Measurements from ENCODE around the gene CEMIP. TPM values are rescaled to one million over a fixed set of nuclear protein-coding genes. Genes with fewer than 3 reads are reported as not detected.

CEMIP gene
- total RNA-seq, 4 donors from 2014 or later = 0.04 TPM; not detected in 3

DNA sequence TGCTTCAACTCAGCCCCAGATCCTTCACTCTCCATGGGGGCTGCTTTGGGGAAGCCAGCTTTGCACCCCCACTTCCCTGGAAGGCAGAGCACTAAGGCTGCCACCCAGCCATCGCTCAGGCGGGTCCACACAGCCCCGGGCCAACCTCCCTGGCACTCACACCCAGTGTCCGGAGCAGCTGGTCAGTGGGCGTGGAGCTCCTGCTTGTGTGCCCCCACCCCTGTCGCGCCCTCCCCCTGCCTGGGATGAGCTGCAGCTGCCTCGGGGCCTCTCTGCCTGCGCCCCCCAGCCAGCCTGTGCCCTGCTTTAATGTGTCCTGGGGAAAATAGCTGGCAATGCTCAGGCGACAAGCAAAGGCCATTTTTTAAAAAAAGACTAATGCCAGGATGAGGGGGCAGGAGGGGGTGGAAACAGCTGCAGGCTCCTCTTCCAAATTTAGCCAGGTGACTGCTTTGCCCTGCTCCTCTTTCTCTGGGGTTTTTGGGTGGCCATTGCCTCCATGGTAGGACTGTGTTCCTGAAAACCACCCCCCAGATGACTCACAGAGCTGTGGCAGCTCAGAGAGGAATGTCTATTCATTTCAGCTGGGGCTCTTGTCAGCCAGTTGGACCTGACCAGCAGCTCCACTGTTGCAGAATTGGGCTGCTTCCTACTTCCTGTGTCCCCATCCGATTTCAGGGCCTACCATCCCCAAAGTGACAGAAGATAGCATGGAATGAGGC is 65.0 kb downstream of the CEMIP start:
- no peak for DNase-seq
- Histone ChIP-seq H3K4me3 (no peak overlapping the region), H3K27ac (no peak overlapping the region), H3K9me3 (no peaks in the 10 kb centered on the region), H3K36me3 (no peaks in the 10 kb centered on the region), H3K4me1 (no peaks in the 10 kb centered on the region), H3K27me3 (peaks cover 4 to 11% (median 5%) of the 10 kb centered on the region in 3 donors)
- TF ChIP-seq, protein P1, sequence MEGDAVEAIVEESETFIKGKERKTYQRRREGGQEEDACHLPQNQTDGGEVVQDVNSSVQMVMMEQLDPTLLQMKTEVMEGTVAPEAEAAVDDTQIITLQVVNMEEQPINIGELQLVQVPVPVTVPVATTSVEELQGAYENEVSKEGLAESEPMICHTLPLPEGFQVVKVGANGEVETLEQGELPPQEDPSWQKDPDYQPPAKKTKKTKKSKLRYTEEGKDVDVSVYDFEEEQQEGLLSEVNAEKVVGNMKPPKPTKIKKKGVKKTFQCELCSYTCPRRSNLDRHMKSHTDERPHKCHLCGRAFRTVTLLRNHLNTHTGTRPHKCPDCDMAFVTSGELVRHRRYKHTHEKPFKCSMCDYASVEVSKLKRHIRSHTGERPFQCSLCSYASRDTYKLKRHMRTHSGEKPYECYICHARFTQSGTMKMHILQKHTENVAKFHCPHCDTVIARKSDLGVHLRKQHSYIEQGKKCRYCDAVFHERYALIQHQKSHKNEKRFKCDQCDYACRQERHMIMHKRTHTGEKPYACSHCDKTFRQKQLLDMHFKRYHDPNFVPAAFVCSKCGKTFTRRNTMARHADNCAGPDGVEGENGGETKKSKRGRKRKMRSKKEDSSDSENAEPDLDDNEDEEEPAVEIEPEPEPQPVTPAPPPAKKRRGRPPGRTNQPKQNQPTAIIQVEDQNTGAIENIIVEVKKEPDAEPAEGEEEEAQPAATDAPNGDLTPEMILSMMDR (IDR thresholded peaks at IDR 0.05 in 4 of 5, conservative IDR thresholded peaks at IDR 0.05 in 1 of 5) = no peak
- no peak for TF ChIP-seq POLR2A (IDR thresholded peaks at IDR 0.05)
- intact Hi-C loops (cut with DNase I; ENCODE audit: low total_unique reads) (no loop called here), in situ Hi-C loops (cut with MboI; ENCODE audit: low sequenced_read_pairs in 4 of 4) (no loop called here)
- ATAC-seq = peak in 1 of 2 donors; percentile 16

DNA sequence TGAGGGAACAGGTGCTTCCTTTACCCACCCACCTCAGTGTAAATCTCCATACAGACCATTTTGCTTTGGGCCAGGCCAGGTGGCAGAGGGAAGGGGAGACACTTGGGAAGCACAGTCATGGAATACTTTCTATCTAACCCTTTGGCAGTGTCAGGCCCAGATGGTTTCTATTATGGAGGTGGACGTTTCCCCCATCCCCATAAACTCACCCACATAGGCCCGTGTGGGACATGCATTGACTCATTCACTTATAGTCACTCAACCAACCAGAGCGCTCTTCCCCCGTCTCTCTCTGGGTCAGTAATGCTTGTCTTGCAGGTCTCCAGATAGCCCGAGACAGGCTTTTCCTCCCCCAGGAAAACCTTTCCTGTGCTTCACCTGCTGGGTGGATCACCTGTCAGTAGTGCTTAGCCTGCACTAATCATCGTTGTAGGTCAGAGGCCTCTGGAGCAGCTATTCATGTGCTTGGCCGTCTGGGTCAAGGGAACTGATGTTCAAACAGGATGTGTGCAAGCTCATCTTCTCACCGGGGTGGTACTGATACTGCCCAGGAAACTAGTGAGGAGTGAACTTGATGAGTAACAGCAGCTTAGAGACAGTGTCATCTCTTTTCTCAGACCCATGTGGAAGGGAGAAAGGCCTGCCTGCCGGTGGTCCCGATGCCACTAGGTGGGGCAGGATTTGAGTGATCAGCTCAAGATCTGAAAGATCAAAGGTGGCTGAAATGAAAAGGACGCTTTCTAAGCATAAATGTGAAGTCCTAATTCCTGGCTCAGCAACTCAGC is 67.1 kb downstream of the CEMIP start:
- H3K36me3 ChIP-seq = no peaks in the 10 kb centered on the region
- in situ Hi-C loops (cut with MboI; ENCODE audit: low sequenced_read_pairs in 4 of 4) = no loop called here
- H3K27ac ChIP-seq = no peak overlapping the region
- intact Hi-C loops (cut with DNase I; ENCODE audit: low total_unique reads) = no loop called here
- peaks cover 4 to 11% (median 5%) of the 10 kb centered on the region in 3 donors for H3K27me3 ChIP-seq
- ATAC-seq = no peak
- H3K9me3 ChIP-seq = no peaks in the 10 kb centered on the region
- no peak for TF ChIP-seq POLR2A (IDR thresholded peaks at IDR 0.05)
- TF ChIP-seq, protein P1 (IDR thresholded peaks at IDR 0.05 in 4 of 5, conservative IDR thresholded peaks at IDR 0.05 in 1 of 5) = no peak
- H3K4me3 ChIP-seq = no peak overlapping the region
- H3K4me1 ChIP-seq = no peaks in the 10 kb centered on the region
- DNase-seq = no peak

DNA sequence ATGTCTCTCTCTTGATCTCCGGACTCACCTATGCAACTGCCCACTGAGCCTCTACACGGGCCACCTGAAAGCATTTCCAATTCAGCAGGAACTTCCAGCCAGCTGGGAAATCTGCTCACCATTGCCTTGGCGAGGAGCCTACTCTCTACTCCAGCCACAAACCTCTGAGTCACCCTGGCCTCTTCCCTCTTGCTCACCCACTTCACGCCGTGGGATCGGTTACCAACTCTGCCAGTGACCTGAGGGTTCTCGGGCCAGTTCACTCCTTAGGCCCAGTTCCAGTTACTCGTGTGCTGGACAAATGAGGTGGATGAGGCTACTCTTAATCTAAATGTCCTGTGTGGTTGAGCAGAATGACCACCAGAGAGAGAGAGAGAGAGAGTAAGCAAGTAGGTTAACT is 70.1 kb downstream of the CEMIP start:
- H3K4me3 ChIP-seq = no peak overlapping the region
- in situ Hi-C loops (cut with MboI; ENCODE audit: low sequenced_read_pairs in 4 of 4) (no loop called here), intact Hi-C loops (cut with DNase I; ENCODE audit: low total_unique reads) (no loop called here)
- no peak overlapping the region for H3K27ac ChIP-seq
- no peak for TF ChIP-seq POLR2A (IDR thresholded peaks at IDR 0.05)
- TF ChIP-seq, protein P1 (IDR thresholded peaks at IDR 0.05 in 4 of 5, conservative IDR thresholded peaks at IDR 0.05 in 1 of 5) = no peak
- ATAC-seq (peak in 1 of 2 donors; percentile 83), DNase-seq (peak; percentile 18 to 25)
- no peaks in the 10 kb centered on the region for H3K36me3 ChIP-seq
- H3K9me3 ChIP-seq = no peaks in the 10 kb centered on the region
- no peaks in the 10 kb centered on the region for H3K27me3 ChIP-seq
- H3K4me1 ChIP-seq = no peaks in the 10 kb centered on the region

DNA sequence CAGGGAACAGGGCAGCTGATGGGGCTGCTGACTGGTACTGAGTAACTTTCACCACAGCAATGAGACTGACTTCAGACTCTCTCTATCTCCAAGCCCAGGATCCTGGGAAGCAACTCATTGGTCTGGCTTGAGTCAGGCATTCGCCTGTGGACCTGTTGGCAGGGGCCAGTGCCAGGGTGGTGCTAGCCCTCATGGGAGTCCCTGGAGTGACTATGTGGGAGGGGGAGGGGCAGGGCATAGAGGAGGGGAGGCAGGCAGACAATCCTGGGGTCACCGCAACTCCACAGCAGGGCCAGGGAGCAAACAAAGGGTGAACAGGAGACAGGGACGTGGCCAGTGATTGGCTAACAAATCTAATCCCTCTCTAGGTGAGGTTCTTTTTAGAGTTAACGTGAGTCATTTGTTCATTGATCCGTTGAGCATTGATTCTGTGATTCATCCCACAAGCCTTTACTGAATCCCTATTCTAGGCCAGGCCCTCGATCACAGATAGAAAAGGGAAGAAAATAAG is 71.8 kb downstream of the CEMIP start:
- in situ Hi-C loops (cut with MboI; ENCODE audit: low sequenced_read_pairs in 4 of 4) (no loop called here), intact Hi-C loops (cut with DNase I; ENCODE audit: low total_unique reads) (no loop called here)
- Histone ChIP-seq H3K27me3 (no peaks in the 10 kb centered on the region), H3K36me3 (no peaks in the 10 kb centered on the region), H3K4me3 (no peak overlapping the region), H3K9me3 (no peaks in the 10 kb centered on the region), H3K4me1 (no peaks in the 10 kb centered on the region), H3K27ac (no peak overlapping the region)
- DNase-seq (no peak), ATAC-seq (no peak)
- TF ChIP-seq, protein P1 (IDR thresholded peaks at IDR 0.05 in 4 of 5, conservative IDR thresholded peaks at IDR 0.05 in 1 of 5) = no peak
- no peak for TF ChIP-seq POLR2A (IDR thresholded peaks at IDR 0.05)
